Measurements from ENCODE around the gene IL17RA.

IL17RA gene

DNA sequence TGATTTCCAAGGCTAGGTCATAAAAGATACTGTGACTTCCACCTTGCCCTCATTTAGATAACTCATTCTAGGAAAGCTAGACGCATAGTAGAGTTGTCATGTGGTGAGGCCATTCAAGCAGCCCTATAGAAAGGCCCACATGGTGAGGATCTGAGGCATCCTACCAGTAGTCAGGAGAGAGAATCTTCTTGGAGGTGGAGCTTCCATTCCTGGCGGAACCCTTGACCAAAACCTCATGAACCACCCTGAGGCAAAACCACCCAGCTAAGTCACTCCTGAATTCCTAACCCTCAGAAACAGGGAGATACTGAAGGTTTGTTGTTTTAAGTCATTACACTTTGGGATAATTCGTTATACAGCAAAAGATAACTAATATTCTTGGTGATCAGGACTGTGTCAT lies 77.2 kb downstream of the IL17RA start:
- Histone ChIP-seq H3K9ac (ENCODE audit: low read depth, low read length) (no peak overlapping the region), H3K4me1 (ENCODE audit: insufficient read depth, low read length) (peaks cover 4% of the 10 kb centered on the region), H3K36me3 (ENCODE audit: insufficient read depth, low read length) (peaks cover 8% of the 10 kb centered on the region), H3K4me3 (ENCODE audit: low read length) (no peak overlapping the region), H3K9me3 (ENCODE audit: insufficient read depth, low read depth, low read length) (no peaks in the 10 kb centered on the region), H3K27ac (ENCODE audit: low read depth, low read length) (no peak overlapping the region), H3K27me3 (ENCODE audit: insufficient read depth, low read length) (no peaks in the 10 kb centered on the region)
- WGBS = 89% methylated on average over 2 of the region's 3 CpGs

GRCh38 chr22:17162731-17163130 lies 77.9 kb downstream of the IL17RA start:
- 83% methylated on average over 8 of the region's 8 CpGs for WGBS
- no peaks in the 10 kb centered on the region for H3K27me3 ChIP-seq (ENCODE audit: insufficient read depth, low read length)
- no peak overlapping the region for H3K27ac ChIP-seq (ENCODE audit: low read depth, low read length)

DNA sequence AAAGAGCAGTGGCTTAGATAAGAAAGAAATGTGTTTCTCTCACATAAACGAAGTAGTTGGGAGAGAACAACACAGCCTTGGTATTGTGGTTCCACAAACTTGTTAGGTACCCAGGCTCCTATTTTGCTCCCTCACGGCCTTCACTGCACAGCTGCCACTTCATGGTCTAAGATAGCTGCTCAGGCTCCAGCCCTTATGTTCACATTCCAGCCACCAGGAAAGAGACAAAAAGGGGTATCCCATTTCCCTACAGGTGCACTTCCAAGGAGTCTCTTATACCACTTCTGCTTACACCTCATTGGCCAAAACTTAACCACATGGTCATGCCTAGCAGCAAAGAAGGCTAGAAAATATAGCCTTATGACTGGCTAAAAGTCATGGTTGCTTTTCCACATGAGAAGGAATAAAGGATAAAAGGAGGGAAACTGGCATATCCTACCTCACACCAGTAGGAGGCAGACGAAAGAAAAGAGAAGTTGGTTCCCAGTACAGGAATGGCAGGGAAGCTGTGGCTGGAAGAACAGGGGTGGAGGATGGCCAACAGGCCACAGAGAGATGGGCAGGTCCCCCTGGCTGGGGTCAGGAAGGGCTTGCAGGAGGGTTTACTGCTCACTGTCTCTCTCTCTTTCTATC lies 79.7 kb downstream of the IL17RA start:
- no peak overlapping the region for H3K27ac ChIP-seq (ENCODE audit: low read depth, low read length)
- H3K27me3 ChIP-seq (ENCODE audit: insufficient read depth, low read length) = no peaks in the 10 kb centered on the region
- H3K4me3 ChIP-seq (ENCODE audit: low read length) = no peak overlapping the region
- 88% methylated on average over 3 of the region's 3 CpGs for WGBS
- no peaks in the 10 kb centered on the region for H3K4me1 ChIP-seq (ENCODE audit: insufficient read depth, low read length)
- no peak overlapping the region for H3K9ac ChIP-seq (ENCODE audit: low read depth, low read length)
- no peaks in the 10 kb centered on the region for H3K9me3 ChIP-seq (ENCODE audit: insufficient read depth, low read depth, low read length)
- no peaks in the 10 kb centered on the region for H3K36me3 ChIP-seq (ENCODE audit: insufficient read depth, low read length)

More at GRCh38 chr22:17162731-17163130, 77.9 kb downstream of the IL17RA start:
- Histone ChIP-seq H3K9me3 (ENCODE audit: insufficient read depth, low read depth, low read length) (no peaks in the 10 kb centered on the region), H3K9ac (ENCODE audit: low read depth, low read length) (no peak overlapping the region), H3K36me3 (ENCODE audit: insufficient read depth, low read length) (peaks cover 2% of the 10 kb centered on the region; the same call in 1 of the 2 replicates), H3K4me3 (ENCODE audit: low read length) (no peak overlapping the region), H3K4me1 (ENCODE audit: insufficient read depth, low read length) (no peaks in the 10 kb centered on the region)

Data from HUES64 (cell line).